COLO668 (cell line): ENCODE data around the gene MICAL2.

ENCODE experiments used
- DNase-seq: peaks from one replicate; lab custom pipeline; 2025; ENCODE audit not compliant: unreplicated experiment; lab: John Stamatoyannopoulos, UW

Gene MICAL2

GRCh38 chr11:12282676-12283075 lies 172.3 kb downstream of the MICAL2 start:
- DNase-seq = no peak

- DNase-seq = no peak
Measured at GRCh38 chr11:12284316-12285050, 174.1 kb downstream of the MICAL2 start.

GRCh38 chr11:12285106-12285505 lies 174.7 kb downstream of the MICAL2 start:
- DNase-seq = no peak

- DNase-seq = no peak
Measured at GRCh38 chr11:12285811-12286222, 175.4 kb downstream of the MICAL2 start.

GRCh38 chr11:12286606-12287005 lies 176.2 kb downstream of the MICAL2 start:
- no peak for DNase-seq

- DNase-seq = no peak
Measured at GRCh38 chr11:12287009-12287373, 176.6 kb downstream of the MICAL2 start.

- peak; percentile 61 for DNase-seq
Measured at GRCh38 chr11:12287374-12288211, 177.2 kb downstream of the MICAL2 start.

GRCh38 chr11:12288212-12288930 lies 178.0 kb downstream of the MICAL2 start:
- DNase-seq = peak; percentile 92

- no peak for DNase-seq
Measured at GRCh38 chr11:12288931-12289666, 178.7 kb downstream of the MICAL2 start.

- no peak for DNase-seq
Measured at GRCh38 chr11:12289667-12290476, 179.5 kb downstream of the MICAL2 start.

GRCh38 chr11:12290477-12290922 lies 180.1 kb downstream of the MICAL2 start:
- DNase-seq = no peak

- no peak for DNase-seq
Measured at GRCh38 chr11:12291313-12291712, 180.9 kb downstream of the MICAL2 start.

- DNase-seq = no peak
Measured at GRCh38 chr11:12291766-12292165, 181.4 kb downstream of the MICAL2 start.

- DNase-seq = no peak
Measured at GRCh38 chr11:12292766-12293165, 182.4 kb downstream of the MICAL2 start.

GRCh38 chr11:12293486-12293885 lies 183.1 kb downstream of the MICAL2 start:
- DNase-seq = no peak

- DNase-seq = no peak
Measured at GRCh38 chr11:12294613-12295012, 184.2 kb downstream of the MICAL2 start.

GRCh38 chr11:12295943-12296342 lies 185.6 kb downstream of the MICAL2 start:
- DNase-seq = no peak

GRCh38 chr11:12298610-12299009 lies 188.2 kb downstream of the MICAL2 start:
- no peak for DNase-seq

GRCh38 chr11:12301379-12301778 lies 191.0 kb downstream of the MICAL2 start:
- DNase-seq = no peak
